Breast epithelium (tissue), 4 donors: ENCODE measurements around the gene SDK1. TPM values are rescaled to one million over a fixed set of nuclear protein-coding genes. Genes with fewer than 3 reads are reported as not detected.

Experiments used
- DNase-seq, 2 donors: peaks; one replicate each; pipeline ENCODE4 v3.0.0-alpha.2; 2019; ENCODE audit warnings: low spot score in 2 of 2
- H3K27ac ChIP-seq, 2 donors: fragments of 200-600 bp; sonication (generic) in 1 of 2; one replicate each; pipeline ENCODE4 v1.5.1; 2016 to 2019; ENCODE audit warnings: mild to moderate bottlenecking in 1 of 2
- H3K27me3 ChIP-seq, 2 donors: fragments of 200-600 bp; sonication (generic) in 1 of 2; one replicate each; pipeline versions ENCODE4 v1.5.1 to v1.6.0; 2017 to 2019; ENCODE audit warnings: control low read depth in 1 of 2, mild to moderate bottlenecking in 1 of 2
- H3K36me3 ChIP-seq: fragments of 200-600 bp; one replicate; pipeline ENCODE4 v1.5.1; 2019
- H3K4me1 ChIP-seq, 2 donors: fragments of 200-600 bp; sonication (generic); one replicate each; pipeline ENCODE4 v1.5.1; 2016 to 2019; ENCODE audit warnings: control low read depth in 1 of 2
- H3K4me3 ChIP-seq, 3 donors: fragments of 200-600 bp; sonication (generic); 1 replicate in 2 of 3; 2 replicates in 1 of 3; pipeline ENCODE4 v1.5.1; 2016 to 2019; ENCODE audit warnings: mild to moderate bottlenecking in 3 of 3, moderate library complexity in 2 of 3
- H3K9me3 ChIP-seq, 2 donors: fragments of 200-600 bp; sonication (generic) in 1 of 2; one replicate each; pipeline ENCODE4 v1.5.1; 2016 to 2019; ENCODE audit warnings: control low read depth in 1 of 2
- CTCF ChIP-seq, 3 donors: fragments of 450-650 bp; IDR thresholded peaks; one replicate each; pipeline ENCODE4 v1.5.1; 2016 to 2017; ENCODE audit warnings: antibody characterized with exemption in 3 of 3, mild to moderate bottlenecking in 3 of 3, moderate library complexity in 3 of 3
- POLR2A ChIP-seq: fragments of 450-650 bp; IDR thresholded peaks from one replicate; pipeline ENCODE4 v1.6.1; 2016; ENCODE audit warnings: antibody characterized with exemption, mild to moderate bottlenecking, moderate library complexity
- POLR2AphosphoS5 ChIP-seq, 3 donors: sonication (generic); formaldehyde crosslinking; IDR thresholded peaks; one replicate each; pipeline ENCODE4 v1.6.1; 2017; ENCODE audit warnings: antibody characterized with exemption in 3 of 3
- intact Hi-C: fragments of 100-400 bp; cut with DNase I; formaldehyde crosslinking; loops from one replicate; pipeline ENCODE4 v1.15.1; 2023; ENCODE audit warnings: low total_unique reads
- total RNA-seq, 3 donors: library from RNA; depleted of rRNA; stranded (reverse); fragments of >200 nt; gene quantifications; one replicate each; pipeline ENCODE4 v1.1.0, GENCODE V29; 2016

Gene SDK1
- total RNA-seq, 3 donors from 2014 or later = 3.7 to 18.2 (median 6.6) TPM

- H3K9me3 ChIP-seq = no peaks in the 10 kb centered on the region
- no peak overlapping the region for H3K4me3 ChIP-seq
- no peak overlapping the region for H3K27ac ChIP-seq
- intact Hi-C loops = no loop called here
- DNase-seq = no peak
- no peaks in the 10 kb centered on the region for H3K4me1 ChIP-seq
- H3K36me3 ChIP-seq = no peaks in the 10 kb centered on the region
- peaks cover 0 to 4% of the 10 kb centered on the region in 2 donors for H3K27me3 ChIP-seq
- TF ChIP-seq POLR2AphosphoS5 (IDR thresholded peaks at IDR 0.05) (no peak), POLR2A (no peak), CTCF (IDR thresholded peaks at IDR 0.05) (no peak)
Observed at GRCh38 chr7:4174016-4174415, 873.0 kb downstream of the SDK1 start.

- Histone ChIP-seq H3K27ac (no peak overlapping the region), H3K4me3 (no peak overlapping the region), H3K9me3 (no peaks in the 10 kb centered on the region), H3K4me1 (no peaks in the 10 kb centered on the region), H3K27me3 (no peaks in the 10 kb centered on the region), H3K36me3 (no peaks in the 10 kb centered on the region)
- intact Hi-C loops = no loop called here
- DNase-seq = no peak
- TF ChIP-seq POLR2A = no peak
Observed at GRCh38 chr7:4174451-4174850, 873.4 kb downstream of the SDK1 start.

GRCh38 chr7:4174884-4175283 is 873.8 kb downstream of the SDK1 start:
- no peaks in the 10 kb centered on the region for H3K4me1 ChIP-seq
- TF ChIP-seq POLR2AphosphoS5 (IDR thresholded peaks at IDR 0.05) = no peak
- no peak for TF ChIP-seq POLR2A
- no peak for TF ChIP-seq CTCF (IDR thresholded peaks at IDR 0.05)
- intact Hi-C loops = no loop called here

GRCh38 chr7:4175346-4175973 is 874.4 kb downstream of the SDK1 start:
- Histone ChIP-seq H3K9me3 (no peaks in the 10 kb centered on the region), H3K36me3 (no peaks in the 10 kb centered on the region), H3K27ac (no peak overlapping the region), H3K27me3 (no peaks in the 10 kb centered on the region), H3K4me1 (no peaks in the 10 kb centered on the region), H3K4me3 (no peak overlapping the region)
- DNase-seq = no peak
- TF ChIP-seq CTCF (IDR thresholded peaks at IDR 0.05) = no peak
- TF ChIP-seq POLR2AphosphoS5 (IDR thresholded peaks at IDR 0.05) = no peak
- TF ChIP-seq POLR2A = no peak
- intact Hi-C loops = no loop called here

More at GRCh38 chr7:4174884-4175283, 873.8 kb downstream of the SDK1 start:
- no peak for DNase-seq
- Histone ChIP-seq H3K27ac (no peak overlapping the region), H3K36me3 (no peaks in the 10 kb centered on the region), H3K9me3 (no peaks in the 10 kb centered on the region), H3K27me3 (no peaks in the 10 kb centered on the region), H3K4me3 (no peak overlapping the region)

- intact Hi-C loops = no loop called here
- no peak overlapping the region for H3K4me3 ChIP-seq
- H3K36me3 ChIP-seq = no peaks in the 10 kb centered on the region
- DNase-seq = peak in 1 of 2 donors; percentile 50
- H3K9me3 ChIP-seq = no peaks in the 10 kb centered on the region
- no peaks in the 10 kb centered on the region for H3K4me1 ChIP-seq
- no peak overlapping the region for H3K27ac ChIP-seq
- H3K27me3 ChIP-seq = no peaks in the 10 kb centered on the region
- no peak for TF ChIP-seq POLR2A
- no peak for TF ChIP-seq CTCF (IDR thresholded peaks at IDR 0.05)
- TF ChIP-seq POLR2AphosphoS5 (IDR thresholded peaks at IDR 0.05) = no peak
Observed at GRCh38 chr7:4177001-4177400, 875.9 kb downstream of the SDK1 start.
